K562 (cell line): ENCODE results near the gene TNK2. TPM values are rescaled to one million over a fixed set of nuclear protein-coding genes. Genes with fewer than 3 reads are reported as not detected.

Experiments used
- IRF2 ChIP-seq: sonication (generic); formaldehyde crosslinking; IDR thresholded peaks from 2 replicates; pipeline ENCODE4 v1.8.1; 2022; ENCODE audit warnings: mild to moderate bottlenecking, missing genetic modification reagents
- PTTG1 ChIP-seq: fragments of 450-650 bp; IDR thresholded peaks from 2 replicates; pipeline ENCODE4 v1.6.1; 2016; ENCODE audit warnings: low read depth, mild to moderate bottlenecking, missing genetic modification characterization, missing compliant biosample characterization
- ZNF318 ChIP-seq, 2 experiments: fragments of 450-650 bp; IDR thresholded peaks; 2 replicates each; pipeline ENCODE4 v1.6.1; 2016; ENCODE audit warnings: mild to moderate bottlenecking in 2 of 2, borderline replicate concordance in 1 of 2, low read depth in 1 of 2, moderate library complexity in 1 of 2
- ZNF75A ChIP-seq: fragments of 450-650 bp; formaldehyde crosslinking; IDR thresholded peaks from 2 replicates; pipeline ENCODE4 v1.4.0; 2020; ENCODE audit warnings: mild to moderate bottlenecking
- polyA plus RNA-seq, 8 experiments: library from polyadenylated mRNA; depleted of rRNA in 4 of 8; stranded (reverse) in 5 of 8; unstranded in 3 of 8; fragments of >200 nt; fragmentation: Nextera tagmentation in 2 of 8; fragmentation: Illumina TruSeq in 1 of 8; extraction: Ambion mirVana in 2 of 8; extraction: Trizol in 1 of 8; gene quantifications; 2 replicates each; pipeline versions ENCODE4 v1.2.1 to v1.2.3, GENCODE V29; 2011 to 2014; ENCODE audit warnings: inconsistent platforms in 1 of 8, missing spikeins in 1 of 8
- total RNA-seq, 7 experiments: library from RNA; depleted of rRNA in 6 of 7; stranded (reverse); fragments of >200 nt in 6 of 7; fragmentation: Illumina TruSeq in 2 of 7; extraction: Trizol in 2 of 7; gene quantifications; 2 replicates each; pipeline versions ENCODE4 v1.2.1 to v1.2.3, GENCODE V29; 2011 to 2021; ENCODE audit warnings: low replicate concordance in 1 of 7

Gene TNK2
- total and polyA plus RNA-seq, 9 of the 15 experiments (the other 6 are each of a cell fraction or from before 2014, with no cell fraction given): 0.03 to 33.8 (median 6.5) TPM

DNA sequence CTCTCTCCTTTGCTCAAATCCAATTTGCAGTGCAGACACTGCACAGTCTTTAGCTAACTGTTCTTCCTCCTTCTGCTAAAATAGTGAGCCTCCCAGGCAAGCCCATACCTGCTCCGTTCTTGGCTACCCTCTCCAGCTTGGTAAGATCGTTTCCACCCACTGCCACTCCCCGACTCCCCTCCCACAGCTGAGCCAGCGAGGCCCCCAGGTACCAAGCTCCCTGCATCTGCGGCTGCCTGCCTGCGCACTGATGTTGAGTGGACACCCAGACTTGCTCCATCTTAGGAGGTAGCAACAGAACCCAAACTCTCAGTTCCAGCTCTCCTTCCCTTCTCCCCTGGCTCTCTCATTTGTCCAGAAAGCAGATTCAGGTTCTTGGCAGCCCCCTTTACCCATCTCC lies 7.9 kb upstream of the TNK2 start (continued):
- no peak for TF ChIP-seq ZNF318 (IDR thresholded peaks at IDR 0.05; ENCODE audit: borderline replicate concordance in 1 of 2, low read depth in 1 of 2)
- no peak for TF ChIP-seq IRF2 (CRISPR knock-in tag)
- TF ChIP-seq PTTG1 (tag): no peak
- no peak for TF ChIP-seq ZNF75A (CRISPR knock-in tag)
